ENCODE data around the gene IL6ST. TPM values are rescaled to one million over a fixed set of nuclear protein-coding genes. Genes with fewer than 3 reads are reported as not detected.
"Not testable (repeated sequence)": the region's sequence is repeated elsewhere in the genome, so short reads cannot be mapped to it uniquely, and the experiment has no call there.

IL6ST gene
- total and polyA plus RNA-seq, 2 experiments from 2014 or later = 219 to 503 TPM

GRCh38 chr5:55993013-55993412 is 1.8 kb downstream of the IL6ST start:
- peak overlapping the region; percentile 73 for H3K4me2 ChIP-seq
- peak overlapping the region; percentile 100 for H3K27ac ChIP-seq
- no peaks in the 10 kb centered on the region for H3K27me3 ChIP-seq
- no peak for TF ChIP-seq CTCF (IDR thresholded peaks at IDR 0.05; ENCODE audit: poor library complexity)
- no peak for TF ChIP-seq EZH2 (IDR thresholded peaks at IDR 0.05; ENCODE audit: borderline replicate concordance)
- TF ChIP-seq EZH2phosphoT487 (IDR thresholded peaks at IDR 0.05; ENCODE audit: low read depth, severe bottlenecking, unreplicated experiment) = no peak
- H3K9me3 ChIP-seq (ENCODE audit: low read depth) = no peaks in the 10 kb centered on the region
- H3K9me2 ChIP-seq (replicated peaks; ENCODE audit: insufficient read depth) = no peaks in the 10 kb centered on the region
- H4K20me1 ChIP-seq (ENCODE audit: insufficient read depth, poor library complexity, severe bottlenecking) = peaks cover 53% of the 10 kb centered on the region
- H3K36me3 ChIP-seq (replicated peaks; ENCODE audit: insufficient read depth, low read depth) = no peaks in the 10 kb centered on the region
- peaks cover 72% of the 10 kb centered on the region for H3K79me2 ChIP-seq
- peak overlapping the region; percentile 81 for H3K4me3 ChIP-seq
- H2AFZ ChIP-seq = no peak overlapping the region
- H3K4me1 ChIP-seq (ENCODE audit: insufficient read depth) = peaks cover 21% of the 10 kb centered on the region
- DNase-seq (ENCODE audit: low spot score) = no peak
- 18% methylated on average over 5 of the region's 5 CpGs for WGBS (ENCODE audit: low lambda C conversion rate, missing lambda C conversion rate)

GRCh38 chr5:55991768-55992486 is 2.8 kb downstream of the IL6ST start:
- H3K27ac ChIP-seq = peak overlapping the region; percentile 100
- DNase-seq (ENCODE audit: low spot score) = no peak
- no peak overlapping the region for H2AFZ ChIP-seq
- H3K4me1 ChIP-seq (ENCODE audit: insufficient read depth) = peaks cover 21% of the 10 kb centered on the region
- H3K36me3 ChIP-seq (replicated peaks; ENCODE audit: insufficient read depth, low read depth) = no peaks in the 10 kb centered on the region
- H3K27me3 ChIP-seq = no peaks in the 10 kb centered on the region
- TF ChIP-seq EZH2phosphoT487 (IDR thresholded peaks at IDR 0.05; ENCODE audit: low read depth, severe bottlenecking, unreplicated experiment) (no peak), EZH2 (IDR thresholded peaks at IDR 0.05; ENCODE audit: borderline replicate concordance) (no peak), CTCF (IDR thresholded peaks at IDR 0.05; ENCODE audit: poor library complexity) (no peak)
- H4K20me1 ChIP-seq (ENCODE audit: insufficient read depth, poor library complexity, severe bottlenecking) = peaks cover 62% of the 10 kb centered on the region
- H3K4me2 ChIP-seq = peak overlapping the region; percentile 73
- H3K4me3 ChIP-seq = peak overlapping the region; percentile 81
- peaks cover 83% of the 10 kb centered on the region for H3K79me2 ChIP-seq
- H3K9me3 ChIP-seq (ENCODE audit: low read depth) = no peaks in the 10 kb centered on the region
- H3K9me2 ChIP-seq (replicated peaks; ENCODE audit: insufficient read depth) = no peaks in the 10 kb centered on the region
- 56% methylated on average over 5 of the region's 5 CpGs for WGBS (ENCODE audit: low lambda C conversion rate, missing lambda C conversion rate)

GRCh38 chr5:55990895-55991294 is 3.9 kb downstream of the IL6ST start:
- Histone ChIP-seq H3K4me2 (peak overlapping the region; percentile 73), H3K4me1 (ENCODE audit: insufficient read depth) (peaks cover 17% of the 10 kb centered on the region), H4K20me1 (ENCODE audit: insufficient read depth, poor library complexity, severe bottlenecking) (peaks cover 71% of the 10 kb centered on the region), H3K79me2 (peaks cover 85% of the 10 kb centered on the region)
- H3K27me3 ChIP-seq; H2AFZ ChIP-seq; H3K4me3 ChIP-seq; H3K9me3 ChIP-seq (ENCODE audit: low read depth); H3K36me3 ChIP-seq (replicated peaks; ENCODE audit: insufficient read depth, low read depth); DNase-seq (ENCODE audit: low spot score); H3K9me2 ChIP-seq (replicated peaks; ENCODE audit: insufficient read depth); H3K27ac ChIP-seq: not testable (repeated sequence)
- 83% methylated on average over 3 of the region's 4 CpGs for WGBS (ENCODE audit: low lambda C conversion rate, missing lambda C conversion rate)

- Histone ChIP-seq H3K36me3 (replicated peaks; ENCODE audit: insufficient read depth, low read depth) (no peaks in the 10 kb centered on the region), H3K27me3 (no peaks in the 10 kb centered on the region), H3K79me2 (peaks cover 95% of the 10 kb centered on the region), H3K4me2 (peak overlapping the region; percentile 73), H3K27ac (peak overlapping the region; percentile 2), H2AFZ (no peak overlapping the region), H3K4me1 (ENCODE audit: insufficient read depth) (peaks cover 13% of the 10 kb centered on the region), H3K9me3 (ENCODE audit: low read depth) (no peaks in the 10 kb centered on the region), H3K4me3 (no peak overlapping the region), H4K20me1 (ENCODE audit: insufficient read depth, poor library complexity, severe bottlenecking) (peaks cover 80% of the 10 kb centered on the region), H3K9me2 (replicated peaks; ENCODE audit: insufficient read depth) (no peaks in the 10 kb centered on the region)
- TF ChIP-seq CTCF (IDR thresholded peaks at IDR 0.05; ENCODE audit: poor library complexity) (no peak), EZH2phosphoT487 (IDR thresholded peaks at IDR 0.05; ENCODE audit: low read depth, severe bottlenecking, unreplicated experiment) (no peak), EZH2 (IDR thresholded peaks at IDR 0.05; ENCODE audit: borderline replicate concordance) (no peak)
- WGBS (ENCODE audit: low lambda C conversion rate, missing lambda C conversion rate) = 68% methylated on average over 1 of the region's 1 CpG
- no peak for DNase-seq (ENCODE audit: low spot score)
These were observed 4.9 kb downstream of the IL6ST start for GRCh38 chr5:55989860-55990259.
